GM19397 (cell line): ENCODE data around the gene TK1.
"Not testable (repeated sequence)": the region's sequence is repeated elsewhere in the genome, so short reads cannot be mapped to it uniquely, and the experiment has no call there.

Source experiments
- ATAC-seq: cut with Tn5 transposase; IDR thresholded peaks from one replicate; pipeline ENCODE4 v1.9.1; 2021; ENCODE audit warnings: mild to moderate bottlenecking, moderate library complexity; ENCODE audit not compliant: unreplicated experiment

TK1 gene

GRCh38 chr17:78154903-78155811 is 31.7 kb downstream of the TK1 start:
- ATAC-seq, result peak; percentile 49

DNA sequence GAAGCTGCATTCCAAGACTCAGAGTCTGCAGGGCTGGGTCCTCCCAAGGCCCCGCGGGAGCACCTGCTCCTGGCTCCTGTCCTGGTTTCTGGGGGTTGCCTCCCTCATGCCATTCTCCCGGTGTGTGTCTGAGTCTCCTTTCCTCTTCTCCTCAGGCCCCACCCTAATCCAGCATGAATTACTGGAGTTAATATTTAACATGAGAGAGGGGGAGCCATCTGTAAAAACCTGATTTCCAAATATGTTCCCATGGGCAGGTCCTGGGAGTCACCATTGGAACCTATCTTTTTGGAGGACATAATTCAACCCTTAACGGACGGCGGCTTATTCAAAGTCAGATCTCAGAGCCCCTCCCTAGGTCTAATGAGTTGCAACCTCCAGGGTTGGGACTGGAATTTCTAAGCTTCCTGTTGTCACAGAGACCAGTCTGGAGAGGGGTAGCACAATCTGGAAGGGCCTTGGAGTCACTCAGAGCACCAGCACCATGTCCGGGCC is 35.3 kb downstream of the TK1 start:
- ATAC-seq, result no peak

GRCh38 chr17:78148286-78149016 is 38.4 kb downstream of the TK1 start:
- ATAC-seq, result no peak

- no peak for ATAC-seq
Observed at GRCh38 chr17:78147315-78147998, 39.4 kb downstream of the TK1 start.

DNA sequence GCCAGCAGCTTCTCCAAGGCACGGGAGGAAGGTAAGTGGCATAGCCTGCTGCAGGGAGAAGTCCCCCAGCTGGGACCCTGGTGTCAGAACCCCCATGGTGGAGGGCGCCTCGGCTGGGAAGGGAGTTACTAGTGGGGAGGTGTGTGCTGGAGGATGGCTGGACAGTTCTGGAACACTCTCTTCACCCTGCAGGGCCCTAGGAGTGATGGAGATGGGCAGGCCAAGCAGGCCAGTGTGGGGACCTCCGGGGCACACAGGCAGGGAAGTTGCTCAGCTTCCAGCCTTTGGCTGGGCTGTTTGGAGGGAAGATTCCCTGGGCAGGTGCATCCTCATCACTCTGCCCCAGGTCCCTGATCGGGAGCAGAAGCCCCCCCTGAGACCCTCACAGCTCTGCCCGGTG is 40.0 kb downstream of the TK1 start:
- ATAC-seq, result no peak

DNA sequence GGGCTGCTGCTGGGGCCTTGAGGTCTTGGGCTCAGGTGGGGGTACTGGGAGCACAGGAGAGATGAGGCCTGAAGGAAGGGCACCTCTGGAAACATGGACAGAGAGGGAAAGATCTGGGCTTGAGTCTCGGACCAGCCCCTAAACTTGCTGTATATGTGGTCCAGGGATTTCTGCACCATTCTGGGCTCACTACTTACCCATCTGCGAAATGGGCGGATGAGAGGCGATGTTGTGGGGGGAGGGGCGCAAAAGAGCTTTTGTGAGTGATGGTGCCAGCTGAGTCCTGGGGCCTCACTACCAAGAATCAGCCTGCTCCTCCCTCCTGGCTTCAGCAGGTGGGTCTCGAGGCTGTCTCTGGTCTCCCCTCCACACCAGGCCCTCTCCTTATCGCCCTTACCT is 40.4 kb downstream of the TK1 start:
- ATAC-seq, result no peak

GRCh38 chr17:78144736-78145641 is 41.9 kb downstream of the TK1 start:
- no peak for ATAC-seq

DNA sequence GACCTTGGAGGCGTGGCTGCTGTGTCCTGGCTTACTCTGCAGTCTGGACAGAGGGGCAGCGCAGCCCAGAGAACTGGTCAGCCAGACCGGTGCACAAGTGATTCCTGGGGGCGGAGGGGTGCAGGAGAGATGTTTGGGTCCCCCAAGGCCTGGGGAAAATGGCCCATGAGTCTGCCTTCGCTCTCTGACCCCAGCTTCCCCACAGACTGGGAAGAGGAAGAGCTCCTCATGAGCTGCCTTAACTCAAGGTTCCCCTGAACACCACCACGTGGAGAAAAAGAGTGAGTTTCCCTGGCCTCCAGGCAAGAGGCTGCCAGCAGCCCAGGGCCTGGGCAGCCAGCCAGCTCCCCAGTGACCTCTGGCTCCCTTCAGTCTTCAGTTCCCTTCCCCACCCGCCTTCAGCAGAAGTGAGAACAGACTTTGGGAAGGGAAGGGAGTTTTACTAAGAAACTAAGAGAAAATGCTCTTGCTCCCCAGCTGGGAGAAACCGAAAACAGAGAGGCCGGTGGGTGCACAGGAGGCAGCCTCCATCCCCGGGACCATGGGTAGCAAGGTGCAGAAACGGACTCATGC is 42.6 kb downstream of the TK1 start:
- no peak for ATAC-seq

- no peak for ATAC-seq
Observed at GRCh38 chr17:78143214-78144146, 43.4 kb downstream of the TK1 start.

DNA sequence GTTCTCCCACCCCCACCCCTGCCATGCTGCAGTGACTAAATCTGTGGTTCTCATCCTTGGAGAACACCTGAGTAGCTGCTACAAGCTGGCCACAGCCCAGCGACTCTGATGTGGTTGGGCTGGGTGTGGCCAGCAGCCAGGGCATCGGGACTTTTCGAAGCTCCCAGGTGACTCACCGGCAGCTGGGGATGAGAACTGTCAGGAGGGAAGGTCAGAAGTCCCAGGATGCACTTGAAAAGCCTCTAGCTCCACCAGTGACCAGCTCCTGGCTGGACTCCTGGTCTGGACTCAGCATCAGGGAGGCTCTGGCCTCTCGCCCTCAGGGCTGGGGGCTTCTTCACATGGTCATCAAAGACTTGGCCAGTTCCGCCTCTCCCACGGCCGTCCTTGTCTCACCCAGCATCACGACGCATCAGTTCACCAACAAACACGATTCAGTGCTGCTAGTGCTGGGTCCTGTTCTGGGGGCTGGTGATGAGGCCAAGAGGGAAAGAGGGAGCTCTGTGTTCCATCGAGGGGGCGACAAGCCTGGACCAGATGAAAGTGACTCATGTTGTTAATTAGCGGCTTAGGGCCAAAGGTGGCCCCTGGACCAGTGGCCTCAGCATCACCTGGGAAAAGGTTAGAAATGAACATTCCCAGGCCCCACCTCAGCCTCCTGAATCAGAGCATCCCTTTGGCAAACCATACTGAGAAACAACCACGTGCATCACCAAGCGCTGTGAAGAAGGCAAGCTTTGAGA is 44.6 kb downstream of the TK1 start:
- no peak for ATAC-seq

DNA sequence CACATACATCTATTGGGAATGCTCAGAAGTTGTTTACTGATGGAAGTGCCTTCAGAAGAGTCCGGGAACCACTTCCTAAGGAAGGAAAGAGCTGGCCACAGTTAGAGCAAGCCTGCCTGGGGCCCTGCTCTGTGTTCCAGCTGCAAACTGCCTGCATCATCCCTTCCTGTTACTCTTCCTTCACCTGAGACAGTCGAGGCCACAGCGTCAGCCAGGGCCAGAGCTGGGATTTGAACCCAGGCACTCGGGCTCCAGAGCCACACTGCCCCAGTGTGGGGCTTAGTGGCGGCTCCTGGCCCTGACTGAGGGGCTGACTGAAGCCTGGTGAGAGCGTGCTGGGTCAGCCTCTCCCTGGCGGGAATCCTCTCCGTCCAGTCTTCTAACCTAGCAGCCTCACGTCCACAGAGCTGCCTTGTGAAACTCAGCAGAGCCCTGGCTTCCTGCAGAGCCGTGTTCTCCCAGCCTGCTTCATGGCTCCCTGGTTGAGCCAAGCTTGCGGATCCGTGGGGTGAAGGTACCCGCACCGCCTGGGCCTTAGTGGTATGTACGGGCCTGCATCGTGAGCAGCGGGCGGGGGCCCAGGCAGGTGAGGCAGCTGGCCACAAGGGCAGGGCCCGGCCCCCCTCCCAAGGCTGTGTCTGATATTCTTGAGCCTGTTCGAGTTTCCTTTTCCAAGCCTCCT is 45.3 kb downstream of the TK1 start:
- ATAC-seq, result no peak

GRCh38 chr17:78140169-78141051 is 46.4 kb downstream of the TK1 start:
- ATAC-seq, result peak; percentile 69

DNA sequence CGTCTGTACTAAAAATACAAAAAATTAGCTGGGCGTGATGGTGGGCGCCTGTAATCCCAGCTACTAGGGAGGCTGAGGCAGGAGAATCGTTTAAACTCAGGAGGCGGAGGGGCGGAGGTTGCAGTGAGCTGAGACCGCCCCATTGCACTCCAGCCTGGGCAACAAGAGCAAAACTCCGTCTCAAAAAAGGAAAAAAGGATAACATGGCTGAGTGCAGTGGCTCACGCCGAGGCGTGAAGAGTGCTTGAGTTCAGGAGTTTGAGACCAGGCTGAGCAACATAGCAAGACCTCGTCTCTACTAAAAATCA is 47.0 kb downstream of the TK1 start:
- not testable (repeated sequence) for ATAC-seq

- ATAC-seq, result no peak
Observed at GRCh38 chr17:78138204-78139060, 48.4 kb downstream of the TK1 start.

DNA sequence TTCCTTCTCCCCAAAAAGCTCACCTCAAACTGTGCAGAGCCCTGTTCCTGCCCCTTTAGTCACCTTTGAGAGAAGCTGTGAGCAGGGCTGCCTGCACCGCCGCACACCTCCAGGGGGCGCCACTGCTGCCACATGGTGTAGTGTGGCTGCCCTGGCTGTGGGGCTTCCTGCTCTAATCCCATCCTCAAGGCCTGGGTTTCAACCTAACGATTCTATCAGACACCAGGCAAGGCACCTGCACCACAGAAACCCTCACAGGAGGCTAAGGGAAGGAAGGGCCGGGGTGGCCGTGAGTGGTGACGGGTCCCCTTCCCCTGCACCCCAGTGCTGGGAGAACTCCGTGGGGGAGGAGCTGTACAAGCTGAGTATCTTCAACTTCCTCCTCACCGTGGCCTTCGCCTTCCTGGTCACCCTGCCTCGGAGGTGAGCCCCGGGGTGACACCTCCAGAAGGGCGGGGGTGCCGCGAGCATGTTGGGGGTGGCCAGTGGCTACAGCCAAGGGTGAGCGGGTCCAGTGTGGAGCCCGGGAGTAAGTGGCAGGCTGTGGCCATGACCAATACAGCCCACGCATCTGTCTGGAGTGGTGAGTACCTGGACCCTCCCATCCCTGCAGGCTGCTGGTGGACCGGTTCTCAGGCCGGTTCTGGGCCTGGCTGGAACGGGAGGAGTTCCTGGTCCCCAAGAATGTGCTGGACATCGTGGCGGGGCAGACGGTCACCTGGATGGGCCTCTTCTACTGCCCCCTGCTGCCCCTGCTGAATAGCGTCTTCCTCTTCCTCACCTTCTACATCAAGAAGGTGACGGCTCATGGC is 49.3 kb downstream of the TK1 start:
- ATAC-seq, result no peak
